Nephron progenitor cell (in vitro differentiated cells): ENCODE data around the gene ENOSF1.

ENCODE experiments used
- DNase-seq: peaks from one replicate; pipeline ENCODE4 v3.0.0; 2021
- H3K27ac Mint-ChIP-seq: 2 replicates; pipeline ENCODE4 v1.8.0; 2021; ENCODE audit warnings: mild to moderate bottlenecking, moderate library complexity, mixed read lengths
- H3K27me3 Mint-ChIP-seq: 2 replicates; pipeline ENCODE4 v1.8.0; 2021; ENCODE audit warnings: mild to moderate bottlenecking, low read depth, mixed read lengths; ENCODE audit not compliant: poor library complexity
- H3K36me3 Mint-ChIP-seq: 2 replicates; pipeline ENCODE4 v1.8.0; 2021; ENCODE audit warnings: low read depth, mixed read lengths
- H3K4me1 Mint-ChIP-seq: 2 replicates; pipeline ENCODE4 v1.8.0; 2021; ENCODE audit warnings: mixed read lengths
- H3K4me3 Mint-ChIP-seq: 2 replicates; pipeline ENCODE4 v1.8.0; 2021; ENCODE audit warnings: mild to moderate bottlenecking, moderate library complexity, mixed read lengths
- H3K9me3 Mint-ChIP-seq: 2 replicates; pipeline ENCODE4 v1.8.0; 2021; ENCODE audit warnings: mild to moderate bottlenecking, moderate library complexity, mixed read lengths
- TF ChIP-seq, protein P1 (sequence below): fragments of 200-600 bp; sonication (generic); IDR thresholded peaks from 2 replicates; pipeline ENCODE4 v1.5.0; 2021; ENCODE audit warnings: antibody characterized with exemption

ENOSF1 gene

GRCh38 chr18:658947-659533, 53.4 kb downstream of the ENOSF1 start:
- peak overlapping the region; percentile 89 for H3K4me3 Mint-ChIP-seq
- no peak overlapping the region for H3K27ac Mint-ChIP-seq
- DNase-seq, result no peak
- peaks cover 57% of the 10 kb centered on the region for H3K36me3 Mint-ChIP-seq
- peaks cover 7% of the 10 kb centered on the region for H3K27me3 Mint-ChIP-seq
- TF ChIP-seq, protein P1, sequence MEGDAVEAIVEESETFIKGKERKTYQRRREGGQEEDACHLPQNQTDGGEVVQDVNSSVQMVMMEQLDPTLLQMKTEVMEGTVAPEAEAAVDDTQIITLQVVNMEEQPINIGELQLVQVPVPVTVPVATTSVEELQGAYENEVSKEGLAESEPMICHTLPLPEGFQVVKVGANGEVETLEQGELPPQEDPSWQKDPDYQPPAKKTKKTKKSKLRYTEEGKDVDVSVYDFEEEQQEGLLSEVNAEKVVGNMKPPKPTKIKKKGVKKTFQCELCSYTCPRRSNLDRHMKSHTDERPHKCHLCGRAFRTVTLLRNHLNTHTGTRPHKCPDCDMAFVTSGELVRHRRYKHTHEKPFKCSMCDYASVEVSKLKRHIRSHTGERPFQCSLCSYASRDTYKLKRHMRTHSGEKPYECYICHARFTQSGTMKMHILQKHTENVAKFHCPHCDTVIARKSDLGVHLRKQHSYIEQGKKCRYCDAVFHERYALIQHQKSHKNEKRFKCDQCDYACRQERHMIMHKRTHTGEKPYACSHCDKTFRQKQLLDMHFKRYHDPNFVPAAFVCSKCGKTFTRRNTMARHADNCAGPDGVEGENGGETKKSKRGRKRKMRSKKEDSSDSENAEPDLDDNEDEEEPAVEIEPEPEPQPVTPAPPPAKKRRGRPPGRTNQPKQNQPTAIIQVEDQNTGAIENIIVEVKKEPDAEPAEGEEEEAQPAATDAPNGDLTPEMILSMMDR, result no peak
- H3K4me1 Mint-ChIP-seq, result peaks cover 21% of the 10 kb centered on the region
- peaks cover 43% of the 10 kb centered on the region for H3K9me3 Mint-ChIP-seq

DNA sequence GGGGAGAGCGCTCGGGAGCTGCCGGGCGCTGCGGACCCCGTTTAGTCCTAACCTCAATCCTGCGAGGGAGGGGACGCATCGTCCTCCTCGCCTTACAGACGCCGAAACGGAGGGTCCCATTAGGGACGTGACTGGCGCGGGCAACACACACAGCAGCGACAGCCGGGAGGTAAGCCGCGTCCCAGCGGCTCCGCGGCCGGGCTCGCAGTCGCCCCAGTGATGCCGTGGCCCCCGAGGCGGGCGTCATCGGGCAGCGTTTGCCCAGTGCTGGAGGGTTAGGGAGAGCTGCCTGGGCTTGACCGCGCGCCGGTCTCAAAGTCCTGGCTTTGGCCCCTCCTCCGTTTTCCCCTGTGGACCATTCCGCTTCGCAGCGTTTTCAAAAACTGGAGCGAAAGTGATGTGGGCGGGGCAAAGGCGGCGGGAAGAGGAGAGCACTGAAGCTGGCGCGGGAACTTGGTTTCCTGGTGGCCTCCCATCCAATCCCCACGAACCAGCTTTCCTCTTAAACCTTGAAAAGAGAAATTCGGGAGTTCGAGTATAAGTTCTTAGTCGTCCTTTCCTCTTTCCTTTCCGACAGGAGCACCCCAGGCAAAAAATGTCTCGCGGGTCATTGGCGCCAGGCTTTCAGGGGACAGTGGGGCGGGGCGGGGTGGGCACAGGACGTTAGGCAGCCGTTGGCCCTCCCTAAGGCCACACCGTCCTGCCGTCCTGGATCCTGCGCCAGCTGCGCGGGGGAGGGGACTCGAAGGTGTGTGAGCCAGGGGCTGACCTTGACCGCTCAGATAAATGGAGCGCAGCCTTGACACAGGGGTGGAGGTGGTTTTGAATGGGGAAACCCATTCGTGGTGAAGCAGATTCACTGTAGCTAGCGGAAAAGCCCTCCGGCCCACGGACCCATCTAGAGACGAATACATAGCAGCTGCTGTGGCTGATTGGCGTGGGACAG, 54.2 kb downstream of the ENOSF1 start:
- Mint-ChIP-seq H3K36me3 (peaks cover 52% of the 10 kb centered on the region), H3K4me1 (peaks cover 21% of the 10 kb centered on the region), H3K9me3 (peaks cover 39% of the 10 kb centered on the region), H3K27me3 (peaks cover 7% of the 10 kb centered on the region), H3K4me3 (peak overlapping the region; percentile 89), H3K27ac (no peak overlapping the region)
- DNase-seq, result peak; percentile 91
- TF ChIP-seq, protein P1, result no peak

- peaks cover 21% of the 10 kb centered on the region for H3K4me1 Mint-ChIP-seq
- peaks cover 48% of the 10 kb centered on the region for H3K36me3 Mint-ChIP-seq
- H3K27ac Mint-ChIP-seq, result peak within 1 kb of the TSS; percentile 45
- H3K4me3 Mint-ChIP-seq, result peak within 1 kb of the TSS; percentile 89
- H3K27me3 Mint-ChIP-seq, result peaks cover 7% of the 10 kb centered on the region
- TF ChIP-seq, protein P1, result no peak
- H3K9me3 Mint-ChIP-seq, result peaks cover 36% of the 10 kb centered on the region
- DNase-seq, result peak; percentile 77
Observed at GRCh38 chr18:657311-658000, 55.0 kb downstream of the ENOSF1 start, which contains the start of gene TYMS. Gene TYMS, plus strand, starts transcription at chr18:657653. Its CDS starts 90 bp downstream, at chr18:657743.

- no peak for DNase-seq
- Mint-ChIP-seq H3K36me3 (peaks cover 28% of the 10 kb centered on the region), H3K4me3 (peak overlapping the region; percentile 59), H3K27me3 (peaks cover 7% of the 10 kb centered on the region), H3K9me3 (peaks cover 17% of the 10 kb centered on the region), H3K27ac (no peak overlapping the region), H3K4me1 (peaks cover 21% of the 10 kb centered on the region)
- TF ChIP-seq, protein P1, result no peak
Observed at GRCh38 chr18:655445-655844, 57.0 kb downstream of the ENOSF1 start.

DNA sequence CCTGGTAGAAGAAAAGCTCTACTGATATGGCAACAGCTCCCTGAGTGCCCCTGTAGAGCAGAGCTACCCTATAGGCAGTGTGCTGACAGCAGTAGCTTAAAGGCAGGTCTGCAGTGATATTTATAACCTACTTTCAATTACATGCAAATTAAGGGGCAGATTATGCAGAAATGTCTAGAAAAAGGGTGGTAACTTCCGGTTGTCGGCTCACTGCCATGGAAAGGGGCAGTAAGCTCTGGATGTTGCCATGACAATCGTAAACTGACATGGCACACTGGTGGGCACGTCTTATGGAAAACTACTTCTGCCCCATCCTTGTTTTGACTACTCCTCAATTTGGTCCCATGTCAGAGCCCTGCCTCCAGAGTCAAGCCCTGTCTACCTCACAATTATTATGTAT, 57.8 kb downstream of the ENOSF1 start:
- DNase-seq, result no peak
- Mint-ChIP-seq H3K27ac (no peak overlapping the region), H3K36me3 (peaks cover 20% of the 10 kb centered on the region), H3K27me3 (peaks cover 7% of the 10 kb centered on the region), H3K4me3 (no peak overlapping the region), H3K9me3 (peaks cover 12% of the 10 kb centered on the region), H3K4me1 (peaks cover 15% of the 10 kb centered on the region)
- TF ChIP-seq, protein P1, result no peak
